HuH-7.5 (cell line): ENCODE measurements around the gene SYTL2.
"Not testable (repeated sequence)": the region's sequence is repeated elsewhere in the genome, so short reads cannot be mapped to it uniquely, and the experiment has no call there.

Experiments
- DNase-seq: peaks from one replicate; pipeline ENCODE4 v3.0.0; 2011; ENCODE audit warnings: low spot score

SYTL2 gene, protein sequence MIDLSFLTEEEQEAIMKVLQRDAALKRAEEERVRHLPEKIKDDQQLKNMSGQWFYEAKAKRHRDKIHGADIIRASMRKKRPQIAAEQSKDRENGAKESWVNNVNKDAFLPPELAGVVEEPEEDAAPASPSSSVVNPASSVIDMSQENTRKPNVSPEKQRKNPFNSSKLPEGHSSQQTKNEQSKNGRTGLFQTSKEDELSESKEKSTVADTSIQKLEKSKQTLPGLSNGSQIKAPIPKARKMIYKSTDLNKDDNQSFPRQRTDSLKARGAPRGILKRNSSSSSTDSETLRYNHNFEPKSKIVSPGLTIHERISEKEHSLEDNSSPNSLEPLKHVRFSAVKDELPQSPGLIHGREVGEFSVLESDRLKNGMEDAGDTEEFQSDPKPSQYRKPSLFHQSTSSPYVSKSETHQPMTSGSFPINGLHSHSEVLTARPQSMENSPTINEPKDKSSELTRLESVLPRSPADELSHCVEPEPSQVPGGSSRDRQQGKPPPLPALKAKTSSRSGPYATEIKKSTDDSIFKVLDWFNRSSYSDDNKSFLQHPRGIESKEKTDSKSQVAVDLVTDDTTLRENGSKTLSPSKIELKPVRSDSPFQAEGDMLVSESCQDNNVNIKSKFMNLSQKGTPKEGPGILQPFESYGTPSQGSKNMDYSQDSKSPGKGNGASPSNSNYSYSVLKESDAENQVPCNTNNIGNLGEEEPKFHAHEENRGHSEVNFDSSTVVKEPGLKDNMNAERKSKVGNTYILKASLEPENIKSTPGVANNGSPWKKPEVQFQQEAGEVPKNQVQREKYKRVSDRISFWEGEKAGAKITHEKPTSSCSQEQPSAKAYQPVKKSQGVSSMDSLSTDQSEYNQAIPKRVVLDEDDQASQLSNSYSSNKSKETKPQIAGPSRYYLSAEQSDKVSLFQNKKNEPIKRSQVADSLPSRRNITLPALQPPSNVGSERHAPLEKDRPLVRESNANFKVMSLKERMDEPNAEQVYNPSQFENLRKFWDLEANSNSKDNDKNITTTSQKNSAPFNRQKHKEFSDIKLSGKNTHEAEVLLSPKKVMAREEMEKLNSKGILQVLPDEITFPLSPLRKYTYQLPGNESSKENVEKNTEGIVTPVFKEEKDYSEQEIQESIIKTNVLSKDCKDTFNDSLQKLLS (N-terminal part only)

GRCh38 chr11:85810871-85811611 is at the start of gene SYTL2:
SYTL2 (minus strand) TSS chr11:85811141; CDS start chr11:85757725, 53,416 bp downstream.
- peak; percentile 55 for DNase-seq

GRCh38 chr11:85859541-85859940 is 48.6 kb upstream of the SYTL2 start:
- DNase-seq, result not testable (repeated sequence)

GRCh38 chr11:85857098-85857497 is 46.2 kb upstream of the SYTL2 start:
- no peak for DNase-seq

DNA sequence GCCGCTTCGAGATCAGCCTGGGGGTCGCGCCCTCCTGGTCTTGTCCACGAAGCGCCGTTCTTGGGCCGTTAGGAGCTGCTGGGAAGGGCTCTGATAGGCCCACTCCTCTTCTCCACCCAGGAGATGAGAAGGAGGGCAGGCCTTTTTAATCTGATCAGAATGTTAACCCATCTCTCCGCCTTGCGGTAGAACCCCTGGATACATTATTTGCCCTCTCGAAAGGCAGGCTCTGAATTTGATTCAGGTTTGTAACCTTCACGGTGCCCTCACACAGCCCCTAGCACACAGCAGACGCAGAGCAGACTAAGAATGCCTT is 44.4 kb upstream of the SYTL2 start, which contains the start of gene CCDC83:
CCDC83 (plus strand) TSS at position 43 of the 316 bp plus-strand sequence. CDS start 9,741 bp downstream, outside the sequence.
- DNase-seq, result no peak

- peak; percentile 83 for DNase-seq
Measured at GRCh38 chr11:85854557-85855340, 43.8 kb upstream of the SYTL2 start.

- no peak for DNase-seq
Measured at GRCh38 chr11:85854212-85854556, 43.2 kb upstream of the SYTL2 start.

DNA sequence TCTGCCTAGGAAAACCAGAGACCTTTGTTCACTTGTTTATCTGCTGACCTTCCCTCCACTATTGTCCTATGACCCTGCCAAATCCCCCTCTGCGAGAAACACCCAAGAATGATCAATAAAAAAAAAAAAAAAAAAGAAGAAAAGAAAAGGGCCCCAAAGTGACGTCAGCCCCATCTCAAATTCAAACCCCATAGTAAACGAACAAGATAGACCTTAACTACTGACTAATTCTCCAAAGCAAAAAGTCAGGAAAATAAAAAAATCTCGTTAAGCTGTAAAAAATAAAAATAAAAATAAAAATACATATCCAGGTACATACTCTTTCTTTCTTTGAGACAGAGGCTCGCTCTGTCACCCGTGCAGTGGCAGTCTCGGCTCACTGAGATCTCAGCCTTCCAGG is 42.6 kb upstream of the SYTL2 start:
- not testable (repeated sequence) for DNase-seq

DNA sequence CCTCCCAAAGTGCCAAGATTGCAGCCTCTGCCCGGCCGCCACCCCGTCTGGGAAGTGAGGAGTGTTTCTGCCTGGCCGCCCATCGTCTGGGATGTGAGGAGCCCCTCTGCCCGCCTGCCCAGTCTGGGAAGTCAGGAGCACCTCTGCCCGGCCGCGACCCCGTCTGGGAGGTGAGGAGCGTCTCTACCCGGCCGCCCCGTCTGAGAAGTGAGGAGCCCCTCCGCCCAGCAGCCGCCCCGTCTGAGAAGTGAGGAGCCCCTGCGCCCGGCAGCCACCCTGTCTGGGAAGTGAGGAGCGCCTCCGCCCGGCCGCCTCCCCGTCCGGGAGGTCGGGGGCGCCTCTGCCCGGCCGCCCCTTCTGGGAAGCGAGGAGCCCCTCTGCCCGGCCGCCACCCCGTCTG is 41.8 kb upstream of the SYTL2 start:
- DNase-seq, result not testable (repeated sequence)

DNA sequence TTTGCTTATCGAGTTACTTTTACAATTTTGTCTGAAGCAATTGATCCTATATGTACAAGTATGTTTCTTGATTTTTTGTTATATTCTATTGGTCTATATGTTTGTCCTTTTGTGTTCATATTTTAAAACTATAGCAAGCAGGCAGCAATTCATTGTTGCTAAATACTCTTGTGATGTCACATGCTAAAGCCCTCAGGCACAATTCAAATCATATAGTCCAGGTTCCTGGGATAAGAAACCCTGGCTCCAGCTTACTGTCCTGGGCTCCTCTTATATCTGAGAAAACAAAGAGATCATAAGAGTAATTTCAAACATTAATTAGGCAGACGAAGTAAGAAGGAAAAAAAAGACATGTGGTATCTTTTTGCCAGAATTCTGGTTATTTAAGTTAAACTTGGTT is 37.6 kb upstream of the SYTL2 start:
- no peak for DNase-seq

- no peak for DNase-seq
Measured at GRCh38 chr11:85848006-85848405, 37.1 kb upstream of the SYTL2 start.

DNA sequence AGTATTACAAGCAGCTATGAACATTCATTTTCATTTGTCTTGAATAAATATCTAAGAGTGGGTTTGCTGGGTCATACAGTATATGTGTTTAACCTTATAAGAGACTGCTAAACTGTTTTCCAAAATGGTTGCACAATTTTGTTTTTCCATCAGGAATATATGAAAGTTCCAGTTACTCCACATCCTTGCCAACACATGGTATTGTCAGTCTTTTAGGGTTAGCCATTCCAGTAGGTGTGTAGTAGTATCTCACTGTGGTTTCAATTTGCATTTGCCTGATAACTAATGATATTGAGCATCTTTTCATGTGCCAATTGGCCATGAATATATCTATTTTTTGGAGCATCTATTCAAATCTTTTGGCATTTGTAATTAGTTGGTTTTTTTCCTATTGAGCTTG is 36.5 kb upstream of the SYTL2 start:
- no peak for DNase-seq

DNA sequence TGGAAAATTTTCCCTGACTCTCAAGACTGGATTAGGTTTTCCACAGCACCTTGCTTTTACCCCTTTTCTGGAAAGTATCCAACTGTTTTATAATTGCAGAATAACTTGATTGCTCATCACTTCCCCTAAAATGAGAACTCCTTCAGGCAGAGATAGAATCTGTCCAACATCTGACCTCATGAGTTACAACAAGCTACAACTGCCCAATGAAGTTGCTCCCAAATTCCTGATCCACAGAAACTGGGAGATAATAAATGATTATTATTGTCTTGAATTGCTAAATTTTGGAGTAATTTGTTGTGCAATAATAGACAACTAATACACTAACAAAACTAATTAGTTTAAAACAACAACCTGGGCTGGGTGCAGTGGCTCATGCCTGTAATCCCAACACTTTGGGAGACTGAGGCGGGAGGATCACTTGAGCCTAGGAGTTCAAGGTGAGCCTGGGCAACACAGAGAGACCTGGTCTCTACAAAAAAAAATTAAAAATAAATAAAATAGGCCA is 34.2 kb upstream of the SYTL2 start:
- DNase-seq, result no peak

GRCh38 chr11:85844439-85845123 is 33.6 kb upstream of the SYTL2 start:
- DNase-seq, result no peak

DNA sequence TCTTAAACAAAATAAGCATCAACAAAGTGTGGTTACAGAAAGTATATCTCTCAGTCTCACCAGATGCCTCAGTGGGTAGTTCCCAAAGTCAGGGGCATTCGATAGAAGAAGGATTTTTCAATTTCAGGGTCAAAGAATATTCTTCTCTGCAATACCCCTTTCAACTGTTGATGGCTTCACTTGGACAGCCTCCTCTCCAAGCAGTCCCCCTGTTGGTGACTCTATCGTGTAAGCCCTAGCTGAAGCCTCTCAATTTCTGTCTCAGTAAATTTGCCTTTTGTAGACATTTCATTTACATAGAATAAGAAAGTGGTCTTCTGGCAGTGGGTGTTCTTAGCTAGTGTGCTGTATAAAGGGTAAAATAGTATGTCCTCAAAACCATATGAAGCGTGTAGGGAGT is 33.0 kb upstream of the SYTL2 start:
- DNase-seq, result no peak

DNA sequence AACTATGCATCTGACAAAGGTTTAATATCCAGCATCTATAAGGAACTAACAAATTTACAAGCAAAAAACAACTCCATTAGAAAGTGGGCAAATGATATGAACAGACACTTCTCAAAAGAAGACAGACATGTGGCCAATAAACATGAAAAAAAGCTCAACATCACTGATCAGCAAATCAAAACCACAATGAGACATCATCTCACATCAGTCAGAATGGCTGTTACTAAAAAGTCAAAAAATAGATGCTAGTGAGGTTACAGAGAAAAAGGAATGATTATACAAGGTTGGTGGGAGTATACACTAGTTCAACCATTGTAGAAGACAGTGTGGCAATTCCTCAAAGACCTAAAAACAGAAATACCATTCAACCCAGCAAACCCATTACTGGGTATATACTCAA is 30.0 kb upstream of the SYTL2 start:
- not testable (repeated sequence) for DNase-seq

GRCh38 chr11:85835729-85836128 is 24.8 kb upstream of the SYTL2 start:
- no peak for DNase-seq

DNA sequence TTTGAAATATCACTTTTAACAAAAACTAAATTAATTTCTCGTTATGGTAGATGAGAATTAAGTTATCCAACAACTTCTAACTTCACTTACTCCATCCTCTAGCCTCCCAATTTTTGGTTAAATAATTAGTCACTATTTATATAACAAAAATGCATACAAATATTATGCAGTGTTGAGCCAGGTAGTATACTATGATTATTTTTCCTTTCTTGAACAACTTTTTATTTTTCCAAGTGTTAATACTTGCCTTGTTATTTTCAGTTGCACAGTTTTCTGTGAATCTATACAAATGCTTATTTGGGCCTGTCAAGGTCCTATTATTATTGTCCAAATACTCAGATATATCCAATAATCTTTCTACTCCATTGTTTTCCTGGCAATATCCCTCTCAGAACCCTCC is 24.3 kb upstream of the SYTL2 start:
- DNase-seq, result no peak

DNA sequence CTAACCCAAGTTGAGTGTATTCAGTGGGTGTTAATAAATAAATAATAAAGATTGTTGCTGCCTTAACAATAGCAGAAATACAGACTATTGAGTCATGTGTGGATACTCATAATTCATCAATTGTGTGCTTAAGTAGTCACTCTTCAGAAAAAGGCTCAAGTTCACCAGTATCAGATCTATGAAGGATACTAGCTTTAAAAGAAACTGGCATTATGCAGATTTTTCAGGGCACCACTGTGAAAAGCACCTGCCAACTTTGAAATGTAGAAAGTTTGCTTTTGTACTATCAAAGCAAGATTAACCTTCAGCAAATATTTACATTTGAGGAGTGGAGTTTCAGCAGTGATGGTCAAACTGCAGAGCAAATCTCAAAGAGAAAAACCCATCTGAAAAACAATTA is 20.1 kb upstream of the SYTL2 start:
- no peak for DNase-seq

GRCh38 chr11:85829172-85829571 is 18.2 kb upstream of the SYTL2 start:
- DNase-seq, result no peak

- DNase-seq, result no peak
Measured at GRCh38 chr11:85828640-85828978, 17.7 kb upstream of the SYTL2 start.
